CD4-positive, alpha-beta T cell (primary cell): ENCODE results near the gene SHLD3. TPM values are rescaled to one million over a fixed set of nuclear protein-coding genes. Genes with fewer than 3 reads are reported as not detected.

Experiments
- ATAC-seq: fragments of 200-7000 bp; cut with Tn5 transposase; one replicate; pipeline ENCODE4 v1.10.0; 2022; ENCODE audit warnings: mild to moderate bottlenecking; ENCODE audit not compliant: poor library complexity
- CTCF ChIA-PET: fragments of 350-600 bp; sonication (Branson Sonifier 250); formaldehyde crosslinking; loops from one replicate; lab custom pipeline; 2021; ENCODE audit warnings: antibody characterized with exemption, inconsistent platforms; lab: Charles Lee
- POLR2A ChIA-PET: fragments of 350-600 bp; sonication (Branson Sonifier 250); formaldehyde crosslinking; loops from one replicate; lab custom pipeline; 2021; ENCODE audit warnings: antibody characterized with exemption, inconsistent platforms; lab: Charles Lee
- DNase-seq, 14 experiments: peaks; one replicate each; pipeline ENCODE4 v3.0.0-alpha.2; 2013 to 2020; ENCODE audit warnings: mixed read lengths in 2 of 14
- H3K27ac ChIP-seq, 2 donors: one replicate each; pipeline versions ENCODE4 v1.5.1 to v1.7.0; 2013; ENCODE audit warnings: low read length in 2 of 2, low read depth in 1 of 2, mild to moderate bottlenecking in 1 of 2
- H3K27me3 ChIP-seq, 2 experiments: 1 replicate in 1 of 2; 2 replicates in 1 of 2; pipeline versions ENCODE4 v1.6.1 to v1.7.0; 2013; ENCODE audit warnings: low read length in 2 of 2, control low read depth in 1 of 2, mild to moderate bottlenecking in 1 of 2, moderate library complexity in 1 of 2; ENCODE audit not compliant: insufficient read depth in 2 of 2, control insufficient read depth in 1 of 2
- H3K36me3 ChIP-seq: one replicate; pipeline ENCODE4 v1.6.1; 2013; ENCODE audit warnings: low read length, control low read depth; ENCODE audit not compliant: insufficient read depth
- H3K4me1 ChIP-seq: one replicate; pipeline ENCODE4 v1.6.1; 2013; ENCODE audit warnings: low read length, control low read depth; ENCODE audit not compliant: insufficient read depth
- H3K4me3 ChIP-seq: one replicate; pipeline ENCODE4 v1.5.1; 2013; ENCODE audit warnings: mild to moderate bottlenecking, low read length, moderate library complexity
- H3K9me3 ChIP-seq, 2 experiments: 1 replicate in 1 of 2; 2 replicates in 1 of 2; pipeline versions ENCODE4 v1.6.1 to v1.7.0; 2013; ENCODE audit warnings: low read length in 2 of 2, mild to moderate bottlenecking in 2 of 2, control low read depth in 1 of 2, moderate library complexity in 1 of 2; ENCODE audit not compliant: control insufficient read depth in 1 of 2, insufficient read depth in 1 of 2
- H3K27ac Mint-ChIP-seq: one replicate; pipeline ENCODE4 v1.8.0; 2020; ENCODE audit warnings: mixed read lengths
- H3K27me3 Mint-ChIP-seq: one replicate; pipeline ENCODE4 v1.8.0; 2021; ENCODE audit warnings: mixed read lengths
- H3K36me3 Mint-ChIP-seq: one replicate; pipeline ENCODE4 v1.8.0; 2021; ENCODE audit warnings: low read depth, mixed read lengths
- H3K4me1 Mint-ChIP-seq: one replicate; pipeline ENCODE4 v1.8.0; 2021; ENCODE audit warnings: low read depth, mixed read lengths
- H3K4me3 Mint-ChIP-seq: one replicate; pipeline ENCODE4 v1.8.0; 2020; ENCODE audit warnings: mild to moderate bottlenecking, mixed read lengths
- H3K9me3 Mint-ChIP-seq: one replicate; pipeline ENCODE4 v1.8.0; 2020; ENCODE audit warnings: mixed read lengths
- CTCF ChIP-seq: fragments of 200-600 bp; IDR thresholded peaks from one replicate; pipeline ENCODE4 v1.8.0; 2022; ENCODE audit warnings: antibody characterized with exemption, mild to moderate bottlenecking
- intact Hi-C, 2 experiments: fragments of 100-400 bp; cut with DNase I in 1 of 2; cut with micrococcal nuclease in 1 of 2; formaldehyde crosslinking; loops; one replicate each; pipeline versions ENCODE4 v1.15.1 to v1.9.0; 2023 to 2025; cut with DNase I, micrococcal nuclease
- total RNA-seq, 174 experiments: library from RNA in 2 of 174; stranded (reverse) in 2 of 174; gene quantifications; one replicate each; pipeline ENCODE4 v1.2.3 and lab custom pipeline; 2021 to 2026

The SHLD3 gene
- total RNA-seq, 2 experiments from 2014 or later: 11.5 to 11.7 TPM

DNA sequence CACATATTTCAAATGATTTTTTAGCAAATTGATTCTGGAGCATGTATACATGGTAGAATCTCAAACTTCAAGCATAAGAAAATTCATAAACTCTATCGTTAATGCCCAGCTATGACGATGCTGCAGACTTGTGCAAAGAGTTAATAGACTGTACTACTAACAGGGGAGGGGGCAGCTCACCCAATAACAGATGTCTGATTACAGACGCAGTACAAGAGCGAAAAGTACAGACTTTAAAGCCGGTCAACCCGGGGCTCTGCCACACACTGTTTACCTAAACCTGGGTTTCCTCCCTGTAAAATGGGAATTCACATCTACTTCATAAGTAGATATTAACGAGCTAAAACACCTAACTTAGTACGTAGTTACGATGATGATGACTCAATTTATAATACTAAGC lies 1.3 kb upstream of the SHLD3 start:
- DNase-seq: peak in 2 of 14 experiments; percentile 4 to 15
- H3K9me3 ChIP-seq: no peaks in the 10 kb centered on the region
- Mint-ChIP-seq H3K27ac (peak overlapping the region; percentile 99), H3K27me3 (no peaks in the 10 kb centered on the region), H3K4me3 (peak overlapping the region; percentile 99), H3K4me1 (peaks cover 69% of the 10 kb centered on the region), H3K36me3 (peaks cover 53% of the 10 kb centered on the region), H3K9me3 (no peaks in the 10 kb centered on the region)
- ATAC-seq: no peak
- H3K36me3 ChIP-seq: no peaks in the 10 kb centered on the region
- TF ChIP-seq CTCF: no peak
- H3K4me3 ChIP-seq: peak overlapping the region; percentile 67
- ChIA-PET POLR2A (interaction anchor here (0.6 to 3.8 kb wide), 15 partner anchors 10 to 521 kb away, joined by 3 to 72 read pairs (median 3); partner anchors contain the start of genes ADAMTS6, CENPK, ERBIN and NLN), CTCF (interaction anchor here (0.9 kb wide), 1 partner anchor 49 kb away, joined by 5 read pairs; no protein-coding TSS in a partner anchor)
- H3K4me1 ChIP-seq: peaks cover 29% of the 10 kb centered on the region
- H3K27ac ChIP-seq: peak overlapping the region; percentile 85 to 87
- intact Hi-C loops: loop anchor here in 1 of 2 experiments (2.0 kb wide), 1 partner anchor 59 kb away; no protein-coding TSS in a partner anchor
- H3K27me3 ChIP-seq: no peaks in the 10 kb centered on the region

DNA sequence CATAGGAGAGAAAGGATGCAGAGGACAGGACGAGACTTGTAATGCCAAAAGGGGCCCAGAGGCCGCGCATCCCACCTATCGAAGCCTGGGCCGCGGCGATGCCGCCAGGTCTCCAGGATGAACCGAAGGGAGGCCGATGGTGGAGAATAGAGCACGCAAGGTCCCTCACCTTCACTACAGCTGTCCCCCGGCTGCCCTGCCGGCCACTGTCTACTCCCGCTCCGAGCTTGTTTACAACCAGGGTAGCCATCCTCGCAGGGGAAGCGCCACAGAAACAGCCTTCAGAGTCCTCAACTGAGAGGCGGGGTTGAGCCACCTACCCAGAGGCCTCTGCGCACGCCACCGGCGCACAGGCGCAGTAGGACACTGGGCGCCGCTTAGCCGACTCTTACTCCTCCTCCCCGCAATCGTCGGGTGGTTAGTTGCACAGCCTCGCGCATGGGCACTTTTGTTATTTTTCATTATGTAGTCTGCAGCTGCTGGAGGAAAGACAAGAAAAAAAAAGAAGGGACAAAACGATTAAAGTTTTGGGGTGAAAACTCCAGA lies 729 bp upstream of the SHLD3 start, which contains the start of gene TRIM23:
TRIM23 (minus strand) TSS at position 309 of the 546 bp plus-strand sequence; CDS start at position 250, 59 bp downstream.
- Mint-ChIP-seq H3K9me3 (no peaks in the 10 kb centered on the region), H3K27me3 (no peaks in the 10 kb centered on the region), H3K27ac (peak within 1 kb of the TSS; percentile 99), H3K4me1 (peaks cover 63% of the 10 kb centered on the region), H3K4me3 (peak within 1 kb of the TSS; percentile 99), H3K36me3 (peaks cover 52% of the 10 kb centered on the region)
- TF ChIP-seq CTCF: no peak
- DNase-seq (peak; percentile 81 to 97 (median 88)), ATAC-seq (peak; percentile 93)
- Histone ChIP-seq H3K27ac (peak within 1 kb of the TSS; percentile 85 to 87), H3K4me3 (peak within 1 kb of the TSS; percentile 67), H3K27me3 (no peaks in the 10 kb centered on the region), H3K4me1 (peaks cover 29% of the 10 kb centered on the region), H3K36me3 (no peaks in the 10 kb centered on the region), H3K9me3 (no peaks in the 10 kb centered on the region)
- POLR2A ChIA-PET: interaction anchor here (0.6 to 3.8 kb wide), 15 partner anchors 10 to 520 kb away, joined by 3 to 72 read pairs (median 3); partner anchors contain the start of genes ADAMTS6, CENPK, ERBIN and NLN
- intact Hi-C loops: loop anchor here (1.0 to 2.0 kb wide), 3 partner anchors 61 to 99 kb away; partner anchors contain the start of genes CENPK (in 1 of the 2), NLN (in 1 of the 2), PPWD1 (in 1 of the 2) and SGTB (in 1 of the 2)
- CTCF ChIA-PET: interaction anchor here (0.9 kb wide), 1 partner anchor 50 kb away, joined by 5 read pairs; no protein-coding TSS in a partner anchor

- H3K36me3 ChIP-seq: peaks cover 9% of the 10 kb centered on the region
- no peak for ATAC-seq
- Mint-ChIP-seq H3K36me3 (peaks cover 57% of the 10 kb centered on the region), H3K4me1 (peaks cover 63% of the 10 kb centered on the region), H3K27ac (peak overlapping the region; percentile 99), H3K4me3 (peak overlapping the region; percentile 99), H3K9me3 (no peaks in the 10 kb centered on the region), H3K27me3 (no peaks in the 10 kb centered on the region)
- no peaks in the 10 kb centered on the region for H3K27me3 ChIP-seq
- peak overlapping the region in 1 of 2 donors; percentile 87 for H3K27ac ChIP-seq
- CTCF ChIA-PET: no interaction called here
- no peak for TF ChIP-seq CTCF
- intact Hi-C loops: loop anchor here in 1 of 2 experiments (2.0 to 5.0 kb wide), 3 partner anchors 97 to 517 kb away; partner anchors contain the start of genes NLN, SGTB and SREK1
- no peaks in the 10 kb centered on the region for H3K9me3 ChIP-seq
- POLR2A ChIA-PET: interaction anchor here (0.8 to 3.8 kb wide), 4 partner anchors 63 to 518 kb away, joined by 3 to 72 read pairs (median 7); partner anchors contain the start of genes CENPK, NLN, PPWD1 and SGTB
- peaks cover 29% of the 10 kb centered on the region for H3K4me1 ChIP-seq
- peak in 1 of 14 experiments; percentile 3 for DNase-seq
- H3K4me3 ChIP-seq: peak overlapping the region; percentile 67
Measured at GRCh38 chr5:65625743-65626142, 916 bp downstream of the SHLD3 start.
